Upper lobe of left lung (tissue), 6 donors: ENCODE measurements around the gene C2orf42. TPM values are rescaled to one million over a fixed set of nuclear protein-coding genes. Genes with fewer than 3 reads are reported as not detected.

Source experiments
- ATAC-seq, 2 donors: fragments of 200-7000 bp; cut with Tn5 transposase; one replicate each; pipeline ENCODE4 v1.9.1; 2022; ENCODE audit warnings: mild to moderate bottlenecking in 2 of 2, moderate library complexity in 2 of 2; ENCODE audit not compliant: low FRiP score in 2 of 2
- DNase-seq, 2 donors: peaks; one replicate each; pipeline ENCODE4 v3.0.0-alpha.2; 2019 to 2020
- H3K27ac ChIP-seq, 4 donors: fragments of 200-600 bp; sonication (generic); one replicate each; pipeline ENCODE4 v1.5.1; 2016 to 2019
- H3K27me3 ChIP-seq, 4 donors: fragments of 200-600 bp; sonication (generic); one replicate each; pipeline ENCODE4 v1.5.1; 2017 to 2019
- H3K36me3 ChIP-seq, 4 donors: fragments of 200-600 bp; sonication (generic); one replicate each; pipeline ENCODE4 v1.5.1; 2016 to 2019
- H3K4me1 ChIP-seq, 4 donors: fragments of 200-600 bp; sonication (generic); one replicate each; pipeline ENCODE4 v1.5.1; 2018 to 2019
- H3K4me3 ChIP-seq, 4 donors: fragments of 200-600 bp; sonication (generic); one replicate each; pipeline ENCODE4 v1.5.1; 2017 to 2019; ENCODE audit warnings: mild to moderate bottlenecking in 2 of 4, moderate library complexity in 1 of 4
- H3K9me3 ChIP-seq, 4 donors: fragments of 200-600 bp; sonication (generic); one replicate each; pipeline ENCODE4 v1.5.1; 2018 to 2019
- EP300 ChIP-seq, 4 donors: sonication (generic); formaldehyde crosslinking; IDR thresholded peaks; one replicate each; pipeline ENCODE4 v1.5.1; 2017; ENCODE audit warnings: antibody characterized with exemption in 4 of 4, control low read depth in 2 of 4
- POLR2A ChIP-seq, 4 donors: fragments of 450-650 bp; IDR thresholded peaks; one replicate each; pipeline ENCODE4 v1.5.1; 2016 to 2017; ENCODE audit warnings: antibody characterized with exemption in 4 of 4, mild to moderate bottlenecking in 2 of 4
- POLR2AphosphoS5 ChIP-seq, 2 donors: sonication (generic); formaldehyde crosslinking; IDR thresholded peaks; one replicate each; pipeline ENCODE4 v1.5.1; 2017; ENCODE audit warnings: antibody characterized with exemption in 2 of 2
- WGBS, 2 donors: methylation state at CpG; one replicate each; pipeline ENCODE4 v1.1.5; 2017 to 2018; 5-methylcytosine and 5-hydroxymethylcytosine counted together
- total RNA-seq, 6 donors: library from RNA; depleted of rRNA in 4 of 6; stranded (reverse); fragments of >200 nt in 4 of 6; gene quantifications; one replicate each; pipeline versions ENCODE4 v1.1.0 to v1.2.1, GENCODE V29; 2016 to 2021
- TF ChIP-seq, protein P1 (sequence below), 6 experiments: fragments of 450-650 bp in 4 of 6; fragments of 200-600 bp in 2 of 6; sonication (generic) in 2 of 6; IDR thresholded peaks; one replicate each; pipeline ENCODE4 v1.5.1; 2016 to 2019; ENCODE audit warnings: antibody characterized with exemption in 6 of 6
- donor health status: DM: no; HTN: no; CAD: no; lungs with moderate emphysema.
- donor health status: DM: no; HTN: yes; CAD: no; lungs with severe emphysema.

The C2orf42 gene
- total RNA-seq, 6 donors from 2014 or later = 7.8 to 15.0 (median 12.4) TPM

DNA sequence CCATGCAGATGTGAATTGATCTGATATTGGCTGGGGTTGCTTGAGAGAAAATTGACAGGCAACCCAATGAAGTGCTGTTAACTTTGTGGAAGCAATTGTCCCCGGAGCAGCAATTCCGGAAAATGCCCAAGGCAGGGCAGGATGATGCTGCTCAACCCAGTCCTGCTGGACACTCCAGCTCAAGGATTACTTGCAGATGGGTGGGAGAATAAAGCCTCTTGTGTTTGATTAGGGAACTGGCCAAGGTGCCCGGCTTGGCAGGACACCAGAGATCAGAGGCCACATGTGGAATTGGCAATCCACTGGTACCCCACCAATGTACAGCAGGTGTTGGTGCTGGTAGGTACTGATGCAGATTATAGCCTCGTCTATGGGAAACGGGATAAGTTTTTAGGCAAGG, 12.3 kb upstream of the C2orf42 start:
- H3K4me3 ChIP-seq = no peak overlapping the region
- no peaks in the 10 kb centered on the region for H3K9me3 ChIP-seq
- no peak for DNase-seq
- no peaks in the 10 kb centered on the region for H3K36me3 ChIP-seq
- TF ChIP-seq, protein P1, sequence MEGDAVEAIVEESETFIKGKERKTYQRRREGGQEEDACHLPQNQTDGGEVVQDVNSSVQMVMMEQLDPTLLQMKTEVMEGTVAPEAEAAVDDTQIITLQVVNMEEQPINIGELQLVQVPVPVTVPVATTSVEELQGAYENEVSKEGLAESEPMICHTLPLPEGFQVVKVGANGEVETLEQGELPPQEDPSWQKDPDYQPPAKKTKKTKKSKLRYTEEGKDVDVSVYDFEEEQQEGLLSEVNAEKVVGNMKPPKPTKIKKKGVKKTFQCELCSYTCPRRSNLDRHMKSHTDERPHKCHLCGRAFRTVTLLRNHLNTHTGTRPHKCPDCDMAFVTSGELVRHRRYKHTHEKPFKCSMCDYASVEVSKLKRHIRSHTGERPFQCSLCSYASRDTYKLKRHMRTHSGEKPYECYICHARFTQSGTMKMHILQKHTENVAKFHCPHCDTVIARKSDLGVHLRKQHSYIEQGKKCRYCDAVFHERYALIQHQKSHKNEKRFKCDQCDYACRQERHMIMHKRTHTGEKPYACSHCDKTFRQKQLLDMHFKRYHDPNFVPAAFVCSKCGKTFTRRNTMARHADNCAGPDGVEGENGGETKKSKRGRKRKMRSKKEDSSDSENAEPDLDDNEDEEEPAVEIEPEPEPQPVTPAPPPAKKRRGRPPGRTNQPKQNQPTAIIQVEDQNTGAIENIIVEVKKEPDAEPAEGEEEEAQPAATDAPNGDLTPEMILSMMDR (IDR thresholded peaks at IDR 0.05) = no peak
- TF ChIP-seq EP300 (IDR thresholded peaks at IDR 0.05) = no peak
- no peak for TF ChIP-seq POLR2A (IDR thresholded peaks at IDR 0.05)
- no peak for TF ChIP-seq POLR2AphosphoS5 (IDR thresholded peaks at IDR 0.05)
- 75 to 77% methylated on average over 4 to 5 of the region's 5 CpGs for WGBS, 2 donors
- no peak for ATAC-seq
- no peaks in the 10 kb centered on the region for H3K4me1 ChIP-seq
- no peaks in the 10 kb centered on the region for H3K27me3 ChIP-seq
- H3K27ac ChIP-seq = no peak overlapping the region

DNA sequence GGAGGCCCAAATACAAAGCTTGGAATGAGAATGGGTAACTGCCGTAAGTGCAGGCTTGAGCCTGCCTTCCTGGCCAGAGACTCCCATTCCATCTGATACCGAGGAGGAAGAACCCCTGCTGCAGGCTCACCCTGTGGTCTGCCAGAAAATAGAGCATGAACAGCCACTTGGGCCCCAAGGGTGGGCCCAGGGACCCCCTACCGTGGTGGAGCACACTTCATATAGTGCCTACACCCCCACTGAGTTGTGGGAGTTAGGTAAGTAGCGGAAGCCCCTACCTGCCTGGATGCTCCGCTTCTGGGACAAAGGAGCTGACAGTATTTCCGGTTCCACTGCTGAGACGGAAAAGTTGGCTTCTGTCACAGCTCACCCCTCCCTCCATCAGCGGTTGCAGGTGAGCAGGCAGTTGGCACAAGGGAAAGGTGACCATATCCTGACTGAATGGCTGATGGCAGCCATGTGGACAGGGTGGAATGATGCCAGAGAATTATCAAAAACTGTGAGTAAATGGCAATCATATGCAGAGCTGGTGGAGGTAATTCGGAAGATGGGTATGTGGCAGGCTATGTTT, 11.5 kb upstream of the C2orf42 start:
- ATAC-seq = peak in 1 of 2 donors; percentile 28

DNA sequence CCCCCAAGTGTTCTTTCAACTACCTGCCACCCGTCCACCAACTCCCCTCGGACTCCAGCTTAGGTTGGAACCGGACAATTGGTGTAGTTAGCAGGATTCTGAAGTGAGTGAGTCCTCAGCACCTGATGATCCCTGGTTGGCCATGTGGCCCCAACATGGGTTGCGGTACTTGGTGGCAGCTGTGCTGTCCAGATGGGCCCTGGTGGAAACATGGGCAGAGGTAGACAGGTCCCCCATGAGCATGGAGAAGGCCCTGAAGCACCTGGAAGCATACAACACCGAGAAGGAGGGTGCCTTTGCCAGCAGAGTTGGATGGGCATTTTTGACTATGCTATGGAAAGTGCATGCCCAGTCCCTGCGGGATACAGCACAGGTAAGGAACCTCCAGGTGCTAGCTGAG, 11.0 kb upstream of the C2orf42 start:
- 88 to 93% methylated on average over 6 of the region's 6 CpGs for WGBS, 2 donors
- no peaks in the 10 kb centered on the region for H3K4me1 ChIP-seq
- TF ChIP-seq POLR2AphosphoS5 (IDR thresholded peaks at IDR 0.05) = no peak
- TF ChIP-seq, protein P1 (IDR thresholded peaks at IDR 0.05) = no peak
- TF ChIP-seq EP300 (IDR thresholded peaks at IDR 0.05) = no peak
- TF ChIP-seq POLR2A (IDR thresholded peaks at IDR 0.05) = no peak
- no peak overlapping the region for H3K4me3 ChIP-seq
- DNase-seq = no peak
- no peaks in the 10 kb centered on the region for H3K9me3 ChIP-seq
- no peaks in the 10 kb centered on the region for H3K36me3 ChIP-seq
- H3K27ac ChIP-seq = no peak overlapping the region
- ATAC-seq = peak in 1 of 2 donors; percentile 21
- H3K27me3 ChIP-seq = no peaks in the 10 kb centered on the region

More for the DNA sequence above, 11.5 kb upstream of the C2orf42 start:
- no peaks in the 10 kb centered on the region for H3K9me3 ChIP-seq
- 59 to 69% methylated on average over 7 to 9 of the region's 9 CpGs for WGBS, 2 donors
- no peaks in the 10 kb centered on the region for H3K27me3 ChIP-seq
- H3K4me1 ChIP-seq = no peaks in the 10 kb centered on the region
- TF ChIP-seq, protein P1 (IDR thresholded peaks at IDR 0.05) = no peak
- TF ChIP-seq POLR2A (IDR thresholded peaks at IDR 0.05) (no peak), EP300 (IDR thresholded peaks at IDR 0.05) (no peak), POLR2AphosphoS5 (IDR thresholded peaks at IDR 0.05) (no peak)
- H3K27ac ChIP-seq = no peak overlapping the region
- H3K4me3 ChIP-seq = no peak overlapping the region
- no peak for DNase-seq
- no peaks in the 10 kb centered on the region for H3K36me3 ChIP-seq

DNA sequence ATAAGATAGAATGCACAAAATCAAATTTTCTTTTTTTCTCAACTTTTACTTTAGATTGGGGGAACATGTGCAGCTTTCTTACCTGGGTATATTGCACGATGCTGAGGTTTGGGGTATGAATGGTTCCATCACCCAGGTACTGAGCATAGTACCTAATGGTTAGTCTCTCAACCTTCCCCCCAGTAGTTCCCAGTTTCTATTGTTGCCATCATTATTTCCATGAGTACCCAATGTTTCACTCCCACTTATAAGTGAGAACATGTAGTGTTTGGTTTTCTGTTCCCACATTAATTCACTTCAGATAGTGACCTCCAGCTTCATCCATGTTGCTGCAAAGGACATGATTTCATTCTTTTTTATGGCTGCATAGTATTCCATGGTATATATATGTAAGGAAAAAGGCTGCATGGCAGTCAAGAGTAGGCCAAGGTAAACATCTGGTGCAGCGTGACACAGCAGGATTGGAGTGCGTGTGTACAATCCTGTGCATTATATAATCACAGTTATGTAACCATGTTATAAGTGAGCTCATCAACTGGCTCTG, 10.5 kb upstream of the C2orf42 start:
- Histone ChIP-seq H3K9me3 (no peaks in the 10 kb centered on the region), H3K27ac (no peak overlapping the region), H3K4me1 (no peaks in the 10 kb centered on the region), H3K4me3 (no peak overlapping the region), H3K27me3 (no peaks in the 10 kb centered on the region), H3K36me3 (no peaks in the 10 kb centered on the region)
- WGBS, 2 donors = 88 to 90% methylated on average over 3 of the region's 3 CpGs
- TF ChIP-seq EP300 (IDR thresholded peaks at IDR 0.05) (no peak), POLR2A (IDR thresholded peaks at IDR 0.05) (no peak), POLR2AphosphoS5 (IDR thresholded peaks at IDR 0.05) (no peak)
- TF ChIP-seq, protein P1 (IDR thresholded peaks at IDR 0.05) = no peak
- ATAC-seq = no peak
- no peak for DNase-seq
